Measurements from ENCODE around the gene ZNF157.
A peak's percentile ranks its signal among the peaks of the same experiment; 100 is the strongest.
"Not testable (repeated sequence)": the region's sequence is repeated elsewhere in the genome, so short reads cannot be mapped to it uniquely, and the experiment has no call there.

Gene ZNF157

DNA sequence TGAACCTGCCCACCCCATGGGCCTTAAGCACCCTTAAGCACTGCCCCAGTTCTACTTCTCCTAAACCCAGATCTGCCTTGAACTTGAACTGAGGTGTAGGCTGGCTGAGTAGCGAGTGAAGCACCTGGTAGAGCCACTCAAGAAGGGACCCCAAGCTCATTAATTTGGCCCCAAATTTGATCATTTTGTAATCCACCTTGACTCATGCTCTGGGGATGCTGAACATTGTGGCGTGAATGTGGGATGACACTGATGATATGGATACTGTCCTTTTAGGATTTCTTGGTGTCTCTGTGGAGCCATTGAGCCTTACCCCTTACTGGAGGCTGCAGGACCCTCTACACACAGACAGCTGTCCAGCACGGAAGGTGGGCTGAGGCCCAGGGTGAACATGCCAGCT lies at the start of gene ZNF157:
TSS of gene ZNF157 (plus strand) at position 301 of the 400 bp plus-strand sequence. CDS start at position 392, 91 bp downstream.
- no peak for DNase-seq (ENCODE audit: low read depth)

DNA sequence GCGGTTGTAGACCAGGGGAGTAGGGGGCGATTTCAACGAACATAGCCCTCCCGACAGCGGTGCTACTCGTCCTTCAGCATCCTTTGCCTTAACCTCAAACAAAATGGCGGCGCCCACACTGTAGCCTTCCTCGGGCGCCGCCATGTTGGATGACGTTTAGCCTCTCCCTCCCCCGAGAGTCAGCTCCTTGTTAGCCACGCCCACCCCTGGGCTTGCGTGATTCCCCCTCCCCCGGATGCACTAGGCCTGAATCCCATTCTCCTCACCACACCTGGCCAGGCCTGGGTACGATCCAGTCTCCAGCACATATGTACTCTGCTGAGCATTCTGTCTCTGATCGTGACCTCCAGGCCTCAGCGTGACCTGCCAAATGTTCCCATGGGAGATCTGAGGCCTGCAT lies 49.0 kb upstream of the ZNF157 start:
- no peak for DNase-seq (ENCODE audit: low read depth)

DNA sequence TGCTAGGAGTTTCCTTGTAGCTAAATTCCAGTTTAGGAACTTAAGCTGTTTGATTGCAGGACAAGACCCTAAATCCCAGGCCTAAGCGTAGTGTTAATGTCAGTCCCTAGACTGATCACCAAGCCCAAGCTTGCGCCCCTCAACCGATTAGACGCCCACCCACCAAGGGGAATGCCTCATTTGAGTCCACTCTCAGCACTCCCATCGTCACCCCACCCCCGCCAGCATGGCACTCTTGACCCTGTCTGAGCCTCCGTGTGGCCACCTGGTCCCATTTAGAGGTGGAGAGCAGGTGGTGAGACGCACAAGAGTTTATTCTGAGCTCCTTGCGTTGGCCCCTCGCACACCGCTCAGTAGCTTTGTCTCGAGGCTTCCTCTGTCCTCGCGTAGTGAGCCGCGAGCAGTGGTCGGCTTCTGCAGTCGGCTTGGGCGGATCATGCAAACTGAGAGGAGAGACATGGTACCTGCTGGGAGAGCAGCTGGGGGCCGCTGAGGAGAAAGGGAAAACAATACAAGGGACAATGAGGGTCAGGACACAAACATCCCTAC lies 48.5 kb upstream of the ZNF157 start:
- no peak for DNase-seq (ENCODE audit: low read depth)

DNA sequence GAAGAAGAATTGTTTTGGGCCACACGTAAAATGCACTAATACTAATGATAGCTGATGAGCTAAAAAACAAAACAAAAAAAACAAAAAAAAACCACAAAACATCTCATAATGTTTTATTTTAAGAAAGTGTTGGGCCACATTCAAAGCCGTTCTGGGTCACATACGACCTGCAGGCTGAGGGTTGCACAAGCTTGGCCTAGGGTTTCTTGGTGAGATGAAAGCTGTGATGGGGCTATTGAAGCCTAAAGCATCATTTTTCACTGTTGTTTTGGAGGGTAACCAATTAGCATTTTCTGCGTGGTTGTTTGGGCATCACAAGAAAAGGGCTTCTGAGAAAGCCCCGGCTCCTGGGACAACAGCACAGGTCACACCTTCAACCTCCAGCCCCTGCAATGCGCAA lies 42.5 kb upstream of the ZNF157 start:
- DNase-seq (ENCODE audit: low read depth), result no peak

DNA sequence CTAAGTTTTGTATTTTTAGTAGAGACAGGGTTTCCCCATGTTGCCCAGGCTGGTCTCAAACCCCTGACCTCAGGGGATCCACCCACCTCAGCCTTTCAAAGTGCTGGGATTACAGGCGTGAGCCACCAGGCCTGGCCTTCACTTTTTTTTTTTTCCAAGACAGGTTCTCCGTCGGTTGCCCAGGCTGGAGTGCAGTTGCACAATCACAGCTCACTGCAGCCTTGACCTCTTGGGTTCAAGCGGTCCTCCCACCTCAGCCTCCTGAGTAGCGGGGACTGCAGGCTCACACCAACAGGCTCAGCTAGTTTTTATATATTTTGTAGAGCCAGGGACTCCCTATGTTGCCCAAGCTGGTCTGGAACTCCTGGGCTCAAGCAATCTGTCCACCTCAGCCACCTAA lies 37.6 kb upstream of the ZNF157 start:
- DNase-seq (ENCODE audit: low read depth), result not testable (repeated sequence)

DNA sequence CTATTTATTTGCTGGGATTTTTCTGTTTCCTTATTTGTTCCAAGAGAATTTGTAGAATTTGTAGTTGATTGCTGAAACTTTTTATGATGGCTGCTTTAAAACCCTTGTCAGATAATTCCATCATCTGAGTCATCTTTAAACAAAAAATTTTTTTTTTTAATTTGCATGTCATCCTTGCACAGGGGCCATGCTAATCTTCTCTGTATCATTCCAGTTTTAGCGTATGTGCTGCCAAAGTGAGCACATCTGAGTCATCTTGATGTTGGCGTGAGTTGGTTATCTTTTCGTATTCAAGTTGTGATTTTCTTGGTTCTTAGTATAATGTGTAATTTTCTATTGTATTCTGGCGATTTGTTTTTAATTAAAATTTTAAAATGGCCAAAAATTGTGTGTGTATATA lies 18.7 kb upstream of the ZNF157 start:
- DNase-seq (ENCODE audit: low read depth), result no peak

DNA sequence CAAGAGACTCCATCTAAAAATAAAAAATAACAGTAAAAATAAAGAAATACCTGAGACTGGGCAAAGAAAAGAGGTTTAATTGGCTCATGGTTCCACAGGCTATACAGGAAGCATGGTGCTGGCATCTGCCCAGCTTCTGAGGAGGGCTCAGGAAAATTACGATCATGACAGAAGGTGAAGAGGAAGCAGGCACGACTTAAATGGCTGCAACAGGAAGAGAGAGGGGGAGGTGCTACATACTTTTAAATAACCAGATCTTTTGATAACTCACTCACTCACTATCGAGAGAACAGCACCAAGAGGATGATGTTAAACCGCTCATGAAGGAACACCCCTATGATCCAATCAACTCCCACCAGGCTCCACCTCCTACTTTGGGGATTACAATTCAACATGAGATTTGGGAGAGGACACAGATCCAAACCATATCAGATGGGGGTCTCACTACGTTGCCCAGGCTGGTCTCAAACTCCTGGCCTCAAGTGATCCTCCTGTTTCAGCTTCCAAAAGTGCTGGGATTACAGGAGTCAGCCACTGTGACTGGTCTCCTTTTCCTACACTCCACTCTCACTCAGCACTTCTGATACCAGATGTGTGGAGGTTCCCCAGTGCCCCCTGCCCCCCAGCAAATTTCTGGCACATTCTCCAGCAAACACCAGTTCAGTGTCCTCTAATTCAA lies 11.9 kb upstream of the ZNF157 start:
- DNase-seq (ENCODE audit: low read depth), result no peak

DNA sequence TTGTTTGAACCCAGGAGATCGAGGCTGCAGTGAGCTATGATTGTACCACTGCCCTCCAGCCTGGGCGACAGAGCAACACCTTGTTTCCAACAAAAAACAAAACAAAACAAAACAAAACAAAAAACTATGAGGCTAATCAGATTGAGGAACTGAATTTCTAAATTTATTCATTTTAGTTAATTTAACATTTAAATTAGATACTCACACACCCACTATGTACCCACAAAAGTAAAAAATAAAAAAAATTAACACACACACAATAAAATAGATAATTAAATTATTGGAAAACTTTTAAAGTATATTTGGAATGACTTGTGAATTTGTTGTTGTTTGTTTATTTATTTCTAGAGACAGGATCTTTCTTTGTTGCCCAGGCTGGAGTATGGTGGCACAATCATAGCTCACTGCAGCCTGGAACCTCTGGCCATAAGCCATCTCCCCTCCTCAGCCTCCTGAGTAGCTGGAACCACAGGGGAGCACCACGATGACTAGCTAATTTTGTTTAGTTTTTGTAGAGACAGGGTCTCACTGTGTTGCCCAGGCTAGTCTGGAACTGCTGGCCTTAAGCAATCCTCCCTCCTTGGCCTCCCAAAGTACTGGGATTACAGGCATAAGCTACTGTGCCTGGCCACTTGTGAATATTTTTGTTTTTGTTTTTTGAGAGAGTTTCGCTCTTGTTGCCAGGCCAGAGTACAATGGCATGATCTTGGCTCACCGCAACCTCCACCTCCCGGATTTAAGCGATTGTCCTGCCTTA lies 9.8 kb upstream of the ZNF157 start:
- DNase-seq (ENCODE audit: low read depth), result no peak

DNA sequence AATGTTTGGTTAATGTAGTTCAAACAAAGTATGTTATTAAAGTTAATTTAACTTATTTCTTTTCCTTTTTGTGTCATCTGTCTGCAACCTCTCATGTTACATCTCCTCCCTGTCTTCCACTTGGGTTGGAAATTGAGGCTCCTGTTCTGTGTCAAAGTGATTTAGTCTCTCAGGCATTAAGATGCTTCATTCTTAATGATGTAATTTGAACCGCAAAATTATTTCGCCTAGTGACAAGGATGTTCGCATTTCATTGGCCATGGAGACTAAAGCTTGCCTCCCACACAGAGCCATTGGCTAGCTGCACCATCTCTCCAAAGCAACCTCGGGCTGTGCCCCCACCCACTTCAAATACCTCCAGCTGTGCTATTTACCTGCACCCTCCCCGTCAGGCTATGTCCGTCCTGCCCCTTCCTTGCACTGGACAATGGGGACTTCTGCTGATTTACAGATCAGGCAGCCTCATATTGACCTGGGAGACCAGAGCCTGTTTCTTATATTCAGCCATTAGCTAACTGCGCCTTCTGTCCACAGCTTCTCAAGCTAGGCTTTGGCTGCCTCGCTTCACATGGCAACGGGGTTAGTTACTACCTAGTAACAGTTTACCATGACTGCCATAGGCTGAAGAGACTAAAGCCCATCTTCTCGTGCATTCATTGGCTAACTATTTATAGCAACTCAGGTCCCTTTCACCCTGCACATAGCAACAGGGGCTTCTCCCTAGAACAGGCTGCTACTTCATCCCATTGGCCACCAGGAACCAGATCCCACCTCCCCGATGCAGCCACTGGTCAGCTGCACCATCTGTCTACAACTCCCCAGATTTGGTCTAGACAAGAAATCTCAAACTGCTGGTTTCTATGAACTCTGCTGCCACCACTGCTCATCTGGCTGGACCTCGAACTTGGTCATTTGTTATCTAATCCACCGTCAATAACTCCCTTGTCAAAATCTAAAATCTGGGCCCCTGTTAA lies 8.6 kb upstream of the ZNF157 start:
- DNase-seq (ENCODE audit: low read depth), result peak; percentile 8

DNA sequence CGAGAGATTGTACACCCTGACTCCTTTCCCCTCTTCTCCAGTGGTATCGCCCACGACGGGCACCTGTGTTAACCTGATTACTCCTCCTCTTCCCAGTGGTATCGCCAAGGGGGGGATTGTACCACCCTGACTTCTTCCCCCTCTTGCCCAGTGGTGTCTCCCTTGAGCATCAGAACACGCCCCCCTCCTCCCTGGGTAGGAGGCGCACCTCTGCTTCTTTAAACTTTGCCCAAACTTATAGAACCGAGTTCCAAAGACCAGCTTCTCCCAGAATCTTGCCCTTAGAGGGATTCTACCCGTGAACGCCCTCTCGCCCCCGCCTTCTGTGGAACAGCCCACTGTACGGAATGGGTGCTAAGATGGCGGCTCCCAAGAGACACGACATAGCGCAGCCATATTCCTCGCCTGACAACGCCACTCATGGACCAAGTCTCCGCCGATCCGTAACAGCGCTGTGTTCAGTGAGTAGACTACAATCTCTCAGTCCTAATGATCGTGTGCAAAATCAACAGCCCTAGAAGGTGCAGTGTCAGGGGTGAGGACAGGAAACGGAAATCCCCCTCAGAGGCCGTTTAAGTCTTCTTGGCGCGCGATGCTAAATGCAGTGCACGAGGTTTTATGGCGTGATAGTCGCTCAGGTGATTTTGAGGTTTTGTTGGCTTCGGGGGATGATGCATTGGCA lies 4.2 kb upstream of the ZNF157 start:
- peak; percentile 50 for DNase-seq (ENCODE audit: low read depth)

DNA sequence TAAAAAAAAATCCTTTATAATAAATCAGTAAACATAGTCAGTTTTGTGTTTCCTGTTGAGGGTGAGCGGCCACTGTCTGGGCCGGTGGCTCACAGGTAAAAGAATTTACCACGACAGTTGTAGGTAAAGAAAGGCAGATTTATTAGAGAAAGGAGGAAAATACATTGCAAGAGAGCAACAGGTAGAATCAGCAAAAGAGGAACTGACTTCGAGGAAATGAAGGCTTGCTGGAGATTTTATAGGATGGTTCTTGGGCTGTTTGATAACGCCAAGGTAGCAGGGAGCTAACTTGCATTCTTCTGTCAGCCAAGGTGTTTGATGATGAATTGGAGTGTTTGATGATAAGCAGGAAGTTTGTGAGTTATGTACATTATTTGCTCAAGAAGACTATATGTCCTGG lies 2.8 kb downstream of the ZNF157 start:
- DNase-seq (ENCODE audit: low read depth), result no peak

DNA sequence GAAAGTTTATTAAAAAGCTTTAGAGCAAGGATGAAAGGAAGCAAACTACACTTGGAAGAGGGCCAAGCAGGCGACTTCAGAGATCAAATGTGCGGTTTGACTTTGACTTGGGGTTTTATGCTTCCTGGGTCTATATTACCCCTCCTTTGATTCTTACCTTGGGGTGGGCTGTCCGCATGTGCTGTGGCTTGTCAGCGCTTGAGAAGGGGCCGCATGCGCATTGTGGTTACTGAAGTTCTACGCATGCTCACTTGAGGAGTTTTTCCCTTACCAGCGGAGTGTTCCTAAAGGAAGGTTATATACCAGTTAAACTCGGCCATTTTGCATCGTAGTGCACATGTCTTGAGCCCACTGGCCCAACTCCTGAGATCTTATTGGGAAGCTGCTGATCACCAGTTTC lies 9.9 kb downstream of the ZNF157 start:
- peak; percentile 42 for DNase-seq (ENCODE audit: low read depth)

DNA sequence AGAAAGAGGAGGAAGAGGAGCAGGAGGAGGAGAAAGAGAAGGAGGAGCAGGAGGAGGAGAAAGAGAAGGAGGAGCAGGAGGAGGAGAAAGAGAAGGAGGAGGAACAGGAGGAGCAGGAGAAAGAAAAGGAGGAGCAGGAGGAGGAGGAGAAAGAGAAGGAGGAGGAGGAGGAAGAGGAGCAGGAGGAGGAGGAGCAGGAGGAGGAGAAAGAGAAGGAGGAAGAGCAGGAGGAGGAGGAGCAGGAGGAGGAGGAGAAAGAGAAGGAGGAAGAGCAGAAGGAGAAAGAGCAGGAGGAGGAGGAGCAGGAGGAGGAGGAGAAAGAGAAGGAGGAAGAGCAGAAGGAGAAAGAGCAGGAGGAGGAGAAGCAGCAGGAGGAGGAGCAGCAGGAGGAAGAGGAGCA lies 10.5 kb downstream of the ZNF157 start:
- DNase-seq (ENCODE audit: low read depth), result not testable (repeated sequence)

DNA sequence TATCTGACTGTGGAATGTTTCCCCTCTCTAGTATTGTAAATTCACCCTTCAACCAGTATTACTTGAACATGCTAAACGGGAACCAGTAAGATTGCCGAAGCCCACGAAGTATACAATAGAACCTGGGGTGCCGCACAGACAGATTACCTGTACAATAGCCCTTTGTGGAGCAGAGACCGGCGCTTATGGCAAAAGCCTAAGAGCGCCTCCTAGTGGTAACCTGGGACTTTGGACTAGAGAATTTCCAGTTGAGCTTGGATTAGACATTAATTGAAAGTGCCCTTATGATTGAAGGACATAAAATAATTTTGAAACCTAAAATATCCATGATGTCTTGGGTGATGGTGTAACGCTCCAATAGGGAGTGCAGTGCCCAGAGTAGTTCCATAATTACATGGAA lies 14.1 kb downstream of the ZNF157 start:
- peak; percentile 37 for DNase-seq (ENCODE audit: low read depth)

DNA sequence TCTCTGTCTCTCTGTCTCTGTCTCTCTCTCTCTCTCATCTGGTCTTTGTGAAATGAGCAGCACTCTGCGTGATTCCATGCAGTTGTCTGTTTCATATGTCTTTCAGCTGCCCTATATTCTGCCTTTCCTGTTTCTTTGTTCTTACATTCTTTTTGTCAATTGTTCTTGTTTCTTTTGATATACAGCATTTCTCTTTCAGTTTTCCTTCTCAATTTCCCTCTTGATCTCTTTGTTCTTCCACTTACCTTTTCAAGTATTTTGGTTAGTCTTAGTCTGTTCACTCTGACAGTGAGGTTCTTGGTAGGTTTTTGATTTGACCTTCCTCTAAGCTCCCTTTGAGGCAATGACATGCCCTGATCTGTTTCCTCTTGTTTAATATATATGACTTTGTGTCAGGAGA lies 20.4 kb downstream of the ZNF157 start:
- DNase-seq (ENCODE audit: low read depth), result no peak

DNA sequence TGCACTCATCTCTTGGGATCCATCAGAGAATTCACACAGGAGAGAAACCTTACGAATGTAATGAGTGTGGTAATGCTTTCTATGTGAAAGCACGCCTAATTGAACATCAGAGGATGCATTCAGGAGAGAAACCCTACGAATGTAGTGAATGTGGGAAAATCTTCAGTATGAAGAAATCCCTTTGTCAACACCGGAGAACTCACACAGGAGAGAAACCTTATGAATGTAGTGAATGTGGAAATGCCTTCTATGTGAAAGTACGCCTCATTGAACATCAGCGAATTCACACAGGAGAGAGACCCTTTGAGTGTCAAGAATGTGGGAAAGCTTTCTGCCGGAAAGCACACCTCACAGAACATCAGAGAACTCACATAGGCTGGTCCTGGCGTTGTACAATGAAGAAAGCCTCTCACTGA lies 42.8 kb downstream of the ZNF157 start:
- no peak for DNase-seq (ENCODE audit: low read depth)

DNA sequence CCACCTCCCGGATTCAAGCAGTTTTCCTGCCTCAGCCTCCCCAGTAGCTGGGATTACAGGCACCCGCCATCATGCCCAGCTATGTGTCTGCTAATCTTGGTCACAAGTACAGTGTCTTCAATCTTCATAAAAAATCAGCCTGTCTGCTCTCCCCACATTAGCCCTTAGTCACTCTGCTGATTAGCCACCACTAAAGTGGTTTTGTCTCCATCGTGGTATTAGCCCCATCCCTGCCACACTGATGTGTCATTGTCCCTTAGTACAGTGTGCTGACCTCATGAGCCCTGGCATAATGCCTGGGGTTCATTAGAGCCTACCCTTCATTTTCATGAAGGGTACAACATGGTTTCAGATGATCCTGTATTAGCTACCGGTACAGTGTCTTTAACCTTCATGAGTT lies 49.9 kb downstream of the ZNF157 start:
- no peak for DNase-seq (ENCODE audit: low read depth)

DNA sequence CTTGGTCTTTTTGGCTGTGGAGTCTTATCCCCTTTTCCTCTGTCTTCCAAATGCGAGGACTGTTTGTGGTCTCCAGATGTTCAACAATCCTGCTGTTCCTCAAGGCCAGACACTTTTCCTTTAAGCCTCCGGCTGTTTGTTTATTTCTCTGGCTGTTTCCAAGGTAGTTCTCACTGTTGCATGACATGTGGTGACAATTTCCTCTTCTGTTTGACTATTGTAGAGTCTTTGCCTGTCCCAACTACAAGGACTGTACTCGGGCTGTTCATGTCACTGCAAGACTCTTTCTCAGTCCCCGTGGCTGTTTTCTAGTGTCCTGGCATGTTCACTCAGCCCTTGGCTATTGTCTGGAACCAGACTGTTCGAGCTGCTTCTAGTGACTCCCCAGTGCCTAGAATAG lies 50.6 kb downstream of the ZNF157 start:
- no peak for DNase-seq (ENCODE audit: low read depth)

DNA sequence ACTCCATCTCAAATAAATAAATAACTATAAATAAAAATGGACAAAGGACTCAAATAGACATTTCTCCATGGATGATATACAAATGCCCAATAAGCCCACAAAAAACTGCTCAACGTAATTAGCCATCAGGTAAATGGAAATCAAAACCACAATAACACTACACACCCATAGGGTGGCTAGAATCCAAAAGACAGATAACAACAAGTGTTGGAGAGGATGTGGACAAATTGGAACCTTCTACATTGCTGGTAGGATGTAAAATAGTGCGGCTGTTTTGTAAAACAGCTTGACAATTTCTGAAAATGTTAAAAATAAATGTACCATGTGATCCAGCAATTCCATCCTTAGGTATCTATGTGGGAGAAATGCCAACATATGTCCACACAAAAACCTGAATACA lies 52.1 kb downstream of the ZNF157 start:
- no peak for DNase-seq (ENCODE audit: low read depth)

DNA sequence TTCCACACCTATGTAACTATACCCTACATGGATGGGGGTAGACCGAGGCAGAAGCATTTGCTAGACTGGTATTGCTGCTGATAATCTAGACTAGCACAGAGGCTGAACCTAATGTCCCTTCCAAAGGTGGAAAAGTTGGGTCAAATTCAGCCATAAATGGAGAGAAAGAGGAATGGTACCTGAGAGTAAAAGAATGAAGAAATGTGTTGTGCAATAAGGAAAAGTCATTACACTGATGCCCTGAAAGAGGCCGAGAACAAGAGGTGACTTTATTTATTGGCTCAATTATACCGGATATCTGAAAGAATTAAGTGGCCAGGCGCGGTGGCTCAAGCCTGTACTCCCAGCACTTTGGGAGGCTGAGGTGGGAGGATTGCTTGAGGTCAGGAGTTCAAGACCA lies 60.5 kb downstream of the ZNF157 start:
- no peak for DNase-seq (ENCODE audit: low read depth)

DNA sequence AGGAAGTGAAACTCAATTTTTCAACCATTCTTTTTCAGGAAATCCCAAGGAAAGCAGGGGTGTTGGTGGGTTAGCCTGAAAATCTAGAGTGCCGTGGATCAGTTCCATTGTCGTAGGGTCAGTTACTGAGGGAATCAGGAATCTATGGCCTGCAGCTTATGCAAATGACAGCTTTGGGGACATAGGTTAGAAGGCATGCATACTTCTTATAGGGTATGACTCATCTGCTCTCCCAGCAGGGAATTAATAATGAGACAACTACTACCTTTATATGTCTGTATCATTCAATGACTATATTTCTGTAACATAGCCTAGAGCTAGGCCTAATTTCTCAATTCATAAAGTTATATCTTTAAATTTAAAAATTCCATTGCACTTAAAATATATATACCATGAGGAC lies 76.1 kb downstream of the ZNF157 start:
- DNase-seq (ENCODE audit: low read depth), result no peak

DNA sequence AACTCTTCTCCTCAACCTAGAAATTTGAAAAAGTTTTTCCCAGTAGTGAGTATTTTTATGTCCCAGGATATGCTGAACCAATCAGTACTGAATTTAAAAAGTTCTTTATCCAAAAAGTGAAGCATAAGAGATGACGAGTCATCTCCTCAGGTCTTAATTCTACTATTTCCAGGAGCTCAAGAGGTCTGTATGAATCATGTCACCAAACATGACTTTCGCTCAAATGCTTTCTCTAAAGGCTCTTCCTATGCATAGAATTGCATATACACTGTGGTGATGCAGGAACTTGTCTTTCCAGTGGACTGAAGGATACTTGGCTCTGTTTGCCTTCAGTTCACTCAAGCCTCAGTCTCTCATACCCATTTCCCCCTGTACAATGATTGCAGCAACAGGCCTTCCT lies 76.6 kb downstream of the ZNF157 start:
- no peak for DNase-seq (ENCODE audit: low read depth)

All from stimulated activated CD8-positive, alpha-beta memory T cell treated with anti-CD3 and anti-CD28 coated beads, Interleukin-12 subunit alpha, Interleukin-12 subunit beta, amount 100 ng/mL, for 4 hours (primary cell).